Measurements from ENCODE around the gene NBEAL2. TPM values are rescaled to one million over a fixed set of nuclear protein-coding genes. Genes with fewer than 3 reads are reported as not detected.

NBEAL2 gene
- polyA plus RNA-seq, 1 donor from 2014 or later: 3.3 TPM

DNA sequence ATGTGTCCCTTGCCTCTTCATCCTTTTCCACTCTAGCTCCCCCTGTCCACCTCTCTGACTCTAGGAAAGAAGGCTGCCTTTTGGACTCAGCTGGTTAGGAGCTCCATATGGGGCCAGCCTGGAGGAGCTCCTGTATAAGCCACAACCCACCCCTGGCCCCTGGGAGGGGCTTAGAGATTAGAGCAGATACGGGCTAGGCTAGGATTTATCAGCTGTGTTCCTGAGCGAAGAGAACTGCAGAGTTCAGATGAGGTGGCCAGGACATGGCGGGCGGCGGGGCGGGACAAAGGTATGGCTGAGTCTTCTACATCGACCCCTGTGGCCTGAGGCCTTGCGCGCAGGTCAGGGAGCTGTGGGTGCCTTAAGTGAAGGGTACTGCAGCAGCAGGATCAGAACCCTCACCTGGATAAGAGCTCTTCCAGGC is 7.9 kb downstream of the NBEAL2 start:
- TF ChIP-seq SMC3 (conservative IDR thresholded peaks at IDR 0.05; ENCODE audit: poor library complexity): no peak
- no peak for TF ChIP-seq EP300 (conservative IDR thresholded peaks at IDR 0.05; ENCODE audit: poor library complexity, severe bottlenecking)
- no peak for TF ChIP-seq REST (IDR thresholded peaks at IDR 0.05; ENCODE audit: borderline replicate concordance)
- no peak for TF ChIP-seq TAF1 (IDR thresholded peaks at IDR 0.05; ENCODE audit: low read depth)
- TF ChIP-seq MXI1 (conservative IDR thresholded peaks at IDR 0.05; ENCODE audit: poor library complexity, severe bottlenecking): no peak
- TF ChIP-seq, protein P1, sequence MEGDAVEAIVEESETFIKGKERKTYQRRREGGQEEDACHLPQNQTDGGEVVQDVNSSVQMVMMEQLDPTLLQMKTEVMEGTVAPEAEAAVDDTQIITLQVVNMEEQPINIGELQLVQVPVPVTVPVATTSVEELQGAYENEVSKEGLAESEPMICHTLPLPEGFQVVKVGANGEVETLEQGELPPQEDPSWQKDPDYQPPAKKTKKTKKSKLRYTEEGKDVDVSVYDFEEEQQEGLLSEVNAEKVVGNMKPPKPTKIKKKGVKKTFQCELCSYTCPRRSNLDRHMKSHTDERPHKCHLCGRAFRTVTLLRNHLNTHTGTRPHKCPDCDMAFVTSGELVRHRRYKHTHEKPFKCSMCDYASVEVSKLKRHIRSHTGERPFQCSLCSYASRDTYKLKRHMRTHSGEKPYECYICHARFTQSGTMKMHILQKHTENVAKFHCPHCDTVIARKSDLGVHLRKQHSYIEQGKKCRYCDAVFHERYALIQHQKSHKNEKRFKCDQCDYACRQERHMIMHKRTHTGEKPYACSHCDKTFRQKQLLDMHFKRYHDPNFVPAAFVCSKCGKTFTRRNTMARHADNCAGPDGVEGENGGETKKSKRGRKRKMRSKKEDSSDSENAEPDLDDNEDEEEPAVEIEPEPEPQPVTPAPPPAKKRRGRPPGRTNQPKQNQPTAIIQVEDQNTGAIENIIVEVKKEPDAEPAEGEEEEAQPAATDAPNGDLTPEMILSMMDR (IDR thresholded peaks at IDR 0.05; ENCODE audit: poor library complexity, severe bottlenecking): no peak
- TF ChIP-seq POLR2AphosphoS5 (IDR thresholded peaks at IDR 0.05): no peak
- TF ChIP-seq RAD21 (conservative IDR thresholded peaks at IDR 0.05): no peak
- no peak for TF ChIP-seq EZH2 (IDR thresholded peaks at IDR 0.05; ENCODE audit: borderline replicate concordance, insufficient read depth, low read length, poor library complexity, severe bottlenecking)
- Histone ChIP-seq H3K27ac (ENCODE audit: low read length) (no peak overlapping the region), H3K36me3 (ENCODE audit: insufficient read depth, low read length) (no peaks in the 10 kb centered on the region), H4K20me1 (ENCODE audit: insufficient read depth) (no peaks in the 10 kb centered on the region), H3F3A (ENCODE audit: insufficient read depth, low read length, poor library complexity, severe bottlenecking) (no peaks in the 10 kb centered on the region), H3K79me2 (replicated peaks; ENCODE audit: insufficient read depth, low read length) (no peaks in the 10 kb centered on the region), H3K9ac (ENCODE audit: low read length) (no peak overlapping the region), H3K4me3 (ENCODE audit: low read length) (no peak overlapping the region), H2AFZ (ENCODE audit: low read depth, low read length) (no peak overlapping the region), H3K27me3 (ENCODE audit: insufficient read depth, low read depth, low read length) (no peaks in the 10 kb centered on the region), H3K4me2 (ENCODE audit: low read length) (no peak overlapping the region), H3K9me3 (ENCODE audit: low read length) (no peaks in the 10 kb centered on the region), H3K9me2 (ENCODE audit: insufficient read depth, low read length) (no peaks in the 10 kb centered on the region)

GRCh38 chr3:46987743-46988401 is 8.4 kb downstream of the NBEAL2 start:
- Histone ChIP-seq H3K9me2 (ENCODE audit: insufficient read depth, low read length) (no peaks in the 10 kb centered on the region), H3K9ac (ENCODE audit: low read length) (no peak overlapping the region), H3K4me2 (ENCODE audit: low read length) (no peak overlapping the region), H3K27me3 (ENCODE audit: insufficient read depth, low read depth, low read length) (no peaks in the 10 kb centered on the region), H3K79me2 (replicated peaks; ENCODE audit: insufficient read depth, low read length) (no peaks in the 10 kb centered on the region), H3K36me3 (ENCODE audit: insufficient read depth, low read length) (no peaks in the 10 kb centered on the region), H3K4me3 (ENCODE audit: low read length) (no peak overlapping the region), H4K20me1 (ENCODE audit: insufficient read depth) (no peaks in the 10 kb centered on the region), H3K27ac (ENCODE audit: low read length) (no peak overlapping the region), H2AFZ (ENCODE audit: low read depth, low read length) (no peak overlapping the region), H3F3A (ENCODE audit: insufficient read depth, low read length, poor library complexity, severe bottlenecking) (no peaks in the 10 kb centered on the region), H3K9me3 (ENCODE audit: low read length) (no peaks in the 10 kb centered on the region)
- TF ChIP-seq MXI1 (conservative IDR thresholded peaks at IDR 0.05; ENCODE audit: poor library complexity, severe bottlenecking) (no peak), POLR2AphosphoS5 (IDR thresholded peaks at IDR 0.05) (no peak), SMC3 (conservative IDR thresholded peaks at IDR 0.05; ENCODE audit: poor library complexity) (no peak), REST (IDR thresholded peaks at IDR 0.05; ENCODE audit: borderline replicate concordance) (no peak), RAD21 (conservative IDR thresholded peaks at IDR 0.05) (no peak), TAF1 (IDR thresholded peaks at IDR 0.05; ENCODE audit: low read depth) (no peak), EZH2 (IDR thresholded peaks at IDR 0.05; ENCODE audit: borderline replicate concordance, insufficient read depth, low read length, poor library complexity, severe bottlenecking) (no peak), EP300 (conservative IDR thresholded peaks at IDR 0.05; ENCODE audit: poor library complexity, severe bottlenecking) (no peak)
- TF ChIP-seq, protein P1 (IDR thresholded peaks at IDR 0.05; ENCODE audit: poor library complexity, severe bottlenecking): no peak

All from neural cell (in vitro differentiated cells).